Naive thymus-derived CD8-positive, alpha-beta T cell (primary cell): Measurements from ENCODE around the gene PKD1. TPM values are rescaled to one million over a fixed set of nuclear protein-coding genes. Genes with fewer than 3 reads are reported as not detected.
A peak's percentile ranks its signal among the peaks of the same experiment; 100 is the strongest.

Source experiments
- ATAC-seq, 2 donors: fragments of 150-1000 bp; cut with Tn5 transposase in 1 of 2; sonication (Bioruptor Pico), chemical (Tn5 transposase) in 1 of 2; 1 replicate in 1 of 2; 2 replicates in 1 of 2; pipeline ENCODE4 v1.10.0; 2021; ENCODE audit warnings: mild to moderate bottlenecking in 2 of 2, moderate library complexity in 2 of 2
- POLR2A ChIA-PET: fragments of 350-600 bp; sonication (Branson Sonifier 250); formaldehyde crosslinking; loops from one replicate; lab custom pipeline; 2021; ENCODE audit warnings: antibody characterized with exemption; lab: Charles Lee
- DNase-seq, 10 donors: peaks; one replicate each; pipeline versions ENCODE4 v3.0.0 to v3.0.0-alpha.2; 2020 to 2022
- H3K27ac Mint-ChIP-seq, 10 donors: one replicate each; pipeline ENCODE4 v1.8.0; 2020 to 2022; ENCODE audit warnings: mild to moderate bottlenecking in 10 of 10, mixed read lengths in 10 of 10, moderate library complexity in 4 of 10, inconsistent platforms in 1 of 10
- H3K27me3 Mint-ChIP-seq, 5 donors: one replicate each; pipeline ENCODE4 v1.8.0; 2021 to 2022; ENCODE audit warnings: mixed read lengths in 5 of 5
- H3K36me3 Mint-ChIP-seq, 3 donors: one replicate each; pipeline ENCODE4 v1.8.0; 2020 to 2022; ENCODE audit warnings: mixed read lengths in 3 of 3, mild to moderate bottlenecking in 2 of 3, inconsistent platforms in 1 of 3
- H3K4me1 Mint-ChIP-seq, 4 donors: one replicate each; pipeline ENCODE4 v1.8.0; 2021 to 2022; ENCODE audit warnings: mixed read lengths in 4 of 4
- H3K4me3 Mint-ChIP-seq, 10 donors: one replicate each; pipeline ENCODE4 v1.8.0; 2020 to 2022; ENCODE audit warnings: mild to moderate bottlenecking in 10 of 10, mixed read lengths in 10 of 10, moderate library complexity in 6 of 10, inconsistent platforms in 1 of 10
- H3K9me3 Mint-ChIP-seq, 9 donors: one replicate each; pipeline ENCODE4 v1.8.0; 2020 to 2022; ENCODE audit warnings: mixed read lengths in 9 of 9, mild to moderate bottlenecking in 3 of 9, inconsistent platforms in 1 of 9, moderate library complexity in 1 of 9
- polyA plus RNA-seq, 3 donors: library from polyadenylated mRNA; unstranded; fragments of 300-500 nt; fragmentation: Illumina TruSeq; gene quantifications; one replicate each; pipeline ENCODE4 v1.2.3, GENCODE V29; 2021
- total RNA-seq, 8 experiments: library from RNA in 2 of 8; stranded (reverse) in 2 of 8; gene quantifications; one replicate each; pipeline ENCODE4 v1.2.3 and lab custom pipeline; 2021 to 2026

PKD1 gene
- total and polyA plus RNA-seq, 5 experiments from 2014 or later: 3.5 to 134 (median 9.9) TPM

- Mint-ChIP-seq H3K36me3 (peaks cover 0 to 7% (median 0%) of the 10 kb centered on the region in 3 donors), H3K4me3 (no peak overlapping the region), H3K27me3 (no peaks in the 10 kb centered on the region), H3K9me3 (no peaks in the 10 kb centered on the region), H3K27ac (peak overlapping the region in 4 of 10 donors; percentile 51 to 78 (median 66)), H3K4me1 (peaks cover 0 to 5% (median 1%) of the 10 kb centered on the region in 4 donors)
- DNase-seq (no peak), ATAC-seq (no peak)
- POLR2A ChIA-PET: no interaction called here
These were observed 30.2 kb upstream of the PKD1 start for GRCh38 chr16:2165861-2166260.

DNA sequence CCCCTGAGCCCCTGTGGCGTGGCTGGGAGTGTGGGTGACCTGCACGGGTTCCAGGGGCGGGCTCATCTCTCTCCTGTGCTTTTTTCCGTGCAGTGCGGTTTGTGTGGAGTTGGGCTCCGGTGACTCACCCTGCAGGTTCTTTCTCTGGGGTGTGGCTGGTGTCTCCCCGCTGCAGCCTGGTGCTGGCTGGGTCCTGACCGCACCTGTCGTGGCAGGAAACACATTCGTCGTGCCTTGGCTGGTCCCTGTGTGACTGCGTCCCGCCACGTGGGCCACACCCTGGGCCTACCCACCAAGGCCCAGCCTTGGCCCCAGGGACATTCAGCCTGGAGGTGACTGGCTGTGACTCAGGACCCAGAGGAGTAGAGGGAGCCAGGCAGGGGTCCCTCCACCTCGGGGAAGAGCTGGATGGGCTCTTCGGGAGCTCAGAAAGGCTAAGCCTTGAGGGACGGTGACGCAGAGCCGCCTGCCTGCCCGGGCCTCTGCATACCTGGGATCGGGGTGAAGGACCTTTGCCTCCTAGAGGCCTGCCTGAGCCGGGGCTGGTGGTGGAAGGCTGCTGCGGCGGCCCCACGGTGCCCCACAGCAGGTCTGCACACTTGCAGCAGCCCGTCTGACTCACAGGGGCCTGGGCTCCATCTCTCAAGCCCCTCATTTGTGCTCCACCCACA lies 27.6 kb upstream of the PKD1 start:
- Mint-ChIP-seq H3K36me3 (peaks cover 0 to 7% (median 0%) of the 10 kb centered on the region in 3 donors), H3K27ac (peak overlapping the region in 2 of 10 donors; percentile 49 to 69), H3K27me3 (no peaks in the 10 kb centered on the region), H3K4me3 (no peak overlapping the region), H3K9me3 (no peaks in the 10 kb centered on the region), H3K4me1 (peaks cover 3 to 12% (median 8%) of the 10 kb centered on the region in 4 donors)
- POLR2A ChIA-PET: no interaction called here
- ATAC-seq: no peak
- DNase-seq: no peak

DNA sequence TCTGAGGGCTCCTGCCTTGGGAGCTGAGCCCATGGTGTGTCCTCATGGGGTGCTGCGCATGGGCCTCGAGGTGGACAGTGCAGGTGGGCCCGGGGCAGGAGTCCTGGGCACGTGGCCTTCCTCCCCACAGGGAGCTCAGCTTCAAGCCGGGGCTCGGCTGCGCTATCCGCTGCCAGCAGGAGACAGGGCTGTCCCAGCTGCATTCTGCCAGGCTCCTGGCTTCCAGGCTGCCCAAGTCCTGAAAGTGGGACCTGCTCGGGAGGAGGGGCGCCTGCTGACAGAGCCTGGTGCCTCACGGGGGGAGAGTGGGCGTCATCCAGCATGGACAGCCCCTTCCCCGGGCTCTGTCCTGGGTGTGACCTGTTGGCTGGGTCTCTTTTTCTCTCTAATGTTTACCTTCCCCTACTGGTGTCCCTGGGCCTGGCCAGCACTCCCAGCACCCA lies 27.0 kb upstream of the PKD1 start:
- DNase-seq (no peak), ATAC-seq (no peak)
- peaks cover 8 to 19% (median 12%) of the 10 kb centered on the region in 4 donors for H3K4me1 Mint-ChIP-seq
- no peak overlapping the region for H3K4me3 Mint-ChIP-seq
- peaks cover 0 to 3% (median 0%) of the 10 kb centered on the region in 3 donors for H3K36me3 Mint-ChIP-seq
- POLR2A ChIA-PET: interaction anchor here (0.6 kb wide), 1 partner anchor 1624 kb away, joined by 3 read pairs; no protein-coding TSS in a partner anchor
- H3K27ac Mint-ChIP-seq: no peak overlapping the region
- H3K9me3 Mint-ChIP-seq: no peaks in the 10 kb centered on the region
- H3K27me3 Mint-ChIP-seq: no peaks in the 10 kb centered on the region

GRCh38 chr16:2161911-2162310 lies 26.2 kb upstream of the PKD1 start:
- Mint-ChIP-seq H3K36me3 (peaks cover 0 to 3% (median 0%) of the 10 kb centered on the region in 3 donors), H3K27ac (peak overlapping the region in 4 of 10 donors; percentile 36 to 83 (median 58)), H3K4me1 (peaks cover 14 to 26% (median 19%) of the 10 kb centered on the region in 4 donors), H3K9me3 (no peaks in the 10 kb centered on the region), H3K4me3 (no peak overlapping the region), H3K27me3 (no peaks in the 10 kb centered on the region)
- POLR2A ChIA-PET: no interaction called here
- DNase-seq (no peak), ATAC-seq (no peak)

DNA sequence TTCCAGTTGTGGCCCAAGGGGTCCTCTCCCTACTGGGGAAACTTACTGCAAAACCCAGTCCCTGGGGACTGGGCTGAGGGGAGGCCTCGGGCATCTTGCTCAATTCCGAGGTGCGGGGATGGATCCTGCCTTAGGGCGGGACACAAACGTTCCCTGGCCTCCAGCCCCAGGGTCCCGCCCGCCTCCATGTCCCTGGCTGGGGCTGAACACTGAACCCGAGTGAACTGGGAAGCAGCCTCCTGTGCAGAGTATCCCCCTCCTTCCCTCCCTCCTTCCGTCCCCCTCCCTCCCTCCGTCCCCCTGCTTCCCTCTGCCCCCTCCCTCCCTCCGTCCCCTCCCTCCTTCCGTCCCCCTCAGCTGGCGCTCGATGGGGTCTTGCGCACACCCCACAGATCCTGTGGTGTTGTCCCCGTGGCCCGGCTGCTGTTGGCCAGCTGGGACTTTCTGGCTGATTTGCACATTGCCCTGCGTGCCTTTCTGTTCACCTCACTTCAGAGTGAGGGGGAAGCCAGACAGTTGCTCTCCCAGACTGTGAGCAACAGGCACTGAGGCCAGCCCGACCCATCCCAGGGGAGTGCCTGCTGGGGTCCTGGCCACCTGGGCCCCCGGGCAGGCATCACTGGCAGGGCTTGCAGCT lies 25.3 kb upstream of the PKD1 start:
- Mint-ChIP-seq H3K4me1 (peaks cover 20 to 34% (median 27%) of the 10 kb centered on the region in 4 donors), H3K27me3 (no peaks in the 10 kb centered on the region), H3K36me3 (peaks cover 0 to under 1% (median 0%) of the 10 kb centered on the region in 3 donors), H3K4me3 (no peak overlapping the region), H3K9me3 (no peaks in the 10 kb centered on the region), H3K27ac (peak overlapping the region in 3 of 10 donors; percentile 29 to 72 (median 33))
- POLR2A ChIA-PET: interaction anchor here (1.0 kb wide), 1 partner anchor 177 kb away, joined by 3 read pairs; the partner anchor contains the start of gene GFER
- DNase-seq: no peak
- no peak for ATAC-seq

GRCh38 chr16:2159175-2159838 lies 23.6 kb upstream of the PKD1 start:
- no peaks in the 10 kb centered on the region for H3K27me3 Mint-ChIP-seq
- peaks cover 0 to 4% (median 0%) of the 10 kb centered on the region in 3 donors for H3K36me3 Mint-ChIP-seq
- peak overlapping the region in 1 of 10 donors; percentile 70 for H3K4me3 Mint-ChIP-seq
- DNase-seq: no peak
- POLR2A ChIA-PET: no interaction called here
- peak overlapping the region in 2 of 10 donors; percentile 19 to 33 for H3K27ac Mint-ChIP-seq
- ATAC-seq: no peak
- peaks cover 20 to 46% (median 37%) of the 10 kb centered on the region in 4 donors for H3K4me1 Mint-ChIP-seq
- no peaks in the 10 kb centered on the region for H3K9me3 Mint-ChIP-seq

- POLR2A ChIA-PET: no interaction called here
These were observed 22.6 kb upstream of the PKD1 start for GRCh38 chr16:2158262-2158638.

DNA sequence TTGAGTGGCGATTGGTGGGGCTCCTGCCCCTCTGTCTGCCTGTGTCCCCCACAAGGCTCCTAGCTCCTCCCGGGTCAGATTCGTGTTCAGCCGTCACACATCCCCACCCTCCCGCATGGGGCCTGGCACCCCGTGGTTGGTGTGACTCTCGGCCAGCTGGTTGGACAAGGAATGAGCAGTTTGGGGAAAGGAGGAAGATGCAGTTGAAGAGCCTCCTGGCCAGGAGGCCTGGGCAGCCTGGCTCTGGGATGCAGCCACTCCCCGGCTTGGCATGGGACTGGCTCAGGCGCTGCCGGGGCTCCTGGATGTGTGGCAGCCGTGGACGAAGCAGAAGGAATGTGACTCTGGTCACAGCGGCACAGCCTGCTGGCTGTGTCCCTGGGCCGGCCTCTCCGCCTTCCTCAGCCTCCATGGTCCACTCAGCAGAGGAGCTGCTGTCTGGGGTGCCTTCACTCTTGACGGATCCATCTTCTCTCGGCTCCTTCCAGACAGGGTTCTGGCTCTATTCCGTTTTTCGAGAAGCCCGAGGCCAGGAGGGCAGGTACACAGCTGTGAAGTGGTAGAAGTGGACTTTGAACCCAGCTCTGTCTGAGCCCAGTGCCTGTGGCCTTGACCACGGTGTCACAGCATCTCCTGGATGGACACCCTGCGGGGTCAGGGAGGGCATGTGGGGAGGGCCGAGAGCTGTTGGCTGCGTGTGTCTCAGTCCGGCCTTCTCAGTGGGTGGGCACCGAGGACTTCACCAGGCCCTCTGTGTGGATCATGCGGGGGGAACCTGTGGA lies 22.0 kb upstream of the PKD1 start:
- Mint-ChIP-seq H3K27me3 (no peaks in the 10 kb centered on the region), H3K27ac (peak overlapping the region in 4 of 10 donors; percentile 18 to 73 (median 60)), H3K36me3 (peaks cover 0 to 8% (median 0%) of the 10 kb centered on the region in 3 donors), H3K4me1 (peaks cover 22 to 60% (median 53%) of the 10 kb centered on the region in 4 donors), H3K9me3 (no peaks in the 10 kb centered on the region), H3K4me3 (peak overlapping the region in 8 of 10 donors; percentile 27 to 95 (median 90))
- ATAC-seq: no peak
- POLR2A ChIA-PET: no interaction called here
- DNase-seq: no peak

More at GRCh38 chr16:2158262-2158638, 22.6 kb upstream of the PKD1 start:
- Mint-ChIP-seq H3K27me3 (no peaks in the 10 kb centered on the region), H3K4me1 (peaks cover 22 to 57% (median 48%) of the 10 kb centered on the region in 4 donors), H3K36me3 (peaks cover 0 to 7% (median 0%) of the 10 kb centered on the region in 3 donors), H3K4me3 (peak overlapping the region in 1 of 10 donors; percentile 93), H3K9me3 (no peaks in the 10 kb centered on the region), H3K27ac (peak overlapping the region in 1 of 10 donors; percentile 61)
- ATAC-seq: no peak
- DNase-seq: no peak

- no peak for DNase-seq
- H3K27me3 Mint-ChIP-seq: no peaks in the 10 kb centered on the region
- POLR2A ChIA-PET: interaction anchor here (2.5 to 2.8 kb wide), 2 partner anchors 10 to 192 kb away, joined by 20 to 48 read pairs; partner anchors contain the start of genes RNF151 and RPS2
- peaks cover 0 to 9% (median 0%) of the 10 kb centered on the region in 3 donors for H3K36me3 Mint-ChIP-seq
- H3K9me3 Mint-ChIP-seq: no peaks in the 10 kb centered on the region
- H3K4me1 Mint-ChIP-seq: peaks cover 20 to 62% (median 58%) of the 10 kb centered on the region in 4 donors
- no peak for ATAC-seq
- peak overlapping the region in 9 of 10 donors; percentile 18 to 95 (median 73) for H3K27ac Mint-ChIP-seq
- peak overlapping the region; percentile 87 to 96 (median 94) for H3K4me3 Mint-ChIP-seq
These were observed 21.1 kb upstream of the PKD1 start for GRCh38 chr16:2156849-2157224.

DNA sequence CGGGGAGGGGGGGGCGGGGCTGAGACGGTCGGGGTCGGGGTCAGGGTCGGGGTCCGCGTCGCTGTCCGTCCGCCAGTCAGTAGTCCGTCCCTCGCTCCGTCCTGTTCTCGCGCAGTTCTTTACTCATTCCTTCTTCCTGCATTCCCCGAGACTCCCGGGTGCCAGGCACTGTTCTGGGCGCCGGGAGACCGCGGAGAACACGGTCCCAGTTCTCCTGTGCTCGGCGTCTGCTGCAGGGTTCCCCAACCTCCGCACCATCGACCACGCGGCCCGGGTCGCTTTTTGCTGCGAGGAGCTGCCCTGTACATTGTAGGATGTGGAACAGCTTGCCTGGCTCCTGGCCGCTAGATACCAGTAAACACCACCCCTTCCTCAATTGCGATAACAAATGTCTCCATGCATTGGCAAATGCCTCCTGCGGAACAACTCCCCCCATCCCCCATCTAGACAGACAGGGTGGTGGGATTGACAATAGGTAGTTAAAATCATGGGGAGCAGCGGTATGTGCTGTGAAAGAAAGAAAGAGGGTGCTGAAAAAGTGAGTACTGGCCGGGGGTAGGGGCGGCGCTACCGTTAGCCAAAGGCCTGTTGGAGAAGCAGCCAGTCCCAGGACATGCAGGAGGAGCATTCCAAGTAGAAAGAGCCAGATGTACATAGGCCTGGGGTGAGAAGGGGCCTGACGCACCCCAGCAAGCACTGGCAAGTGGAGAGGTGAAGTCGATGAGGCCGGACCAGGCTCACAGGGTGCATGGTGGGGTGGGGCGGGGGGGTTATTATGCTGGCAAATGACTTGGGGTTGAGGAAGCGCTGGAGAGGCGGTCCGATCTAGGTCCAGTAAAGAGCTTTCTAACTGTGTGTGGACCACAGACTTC lies 20.5 kb upstream of the PKD1 start:
- H3K9me3 Mint-ChIP-seq: no peaks in the 10 kb centered on the region
- peaks cover 0 to 13% (median 3%) of the 10 kb centered on the region in 3 donors for H3K36me3 Mint-ChIP-seq
- H3K4me3 Mint-ChIP-seq: peak overlapping the region; percentile 87 to 96 (median 94)
- no peak for DNase-seq
- no peaks in the 10 kb centered on the region for H3K27me3 Mint-ChIP-seq
- peak overlapping the region; percentile 67 to 95 (median 93) for H3K27ac Mint-ChIP-seq
- POLR2A ChIA-PET: interaction anchor here (0.7 to 6.0 kb wide), 38 partner anchors 10 to 1461 kb away, joined by 3 to 48 read pairs (median 8); partner anchors contain the start of genes AMDHD2, ATP6V0C, CCNF and E4F1
- peaks cover 21 to 67% (median 64%) of the 10 kb centered on the region in 4 donors for H3K4me1 Mint-ChIP-seq
- no peak for ATAC-seq
